Activated naive CD4-positive, alpha-beta T cell treated with anti-CD3 and anti-CD28 coated beads, Interleukin-2, amount 50 U/mL, for 16 hours (primary cell): ENCODE measurements around the gene ZDHHC24.
"Not testable (repeated sequence)": the region's sequence is repeated elsewhere in the genome, so short reads cannot be mapped to it uniquely, and the experiment has no call there.

Source experiments
- DNase-seq: peaks from one replicate; pipeline ENCODE4 v3.0.0-alpha.2; 2020

Gene ZDHHC24

GRCh38 chr11:66564538-66564937 is 18.7 kb upstream of the ZDHHC24 start:
- no peak for DNase-seq

DNA sequence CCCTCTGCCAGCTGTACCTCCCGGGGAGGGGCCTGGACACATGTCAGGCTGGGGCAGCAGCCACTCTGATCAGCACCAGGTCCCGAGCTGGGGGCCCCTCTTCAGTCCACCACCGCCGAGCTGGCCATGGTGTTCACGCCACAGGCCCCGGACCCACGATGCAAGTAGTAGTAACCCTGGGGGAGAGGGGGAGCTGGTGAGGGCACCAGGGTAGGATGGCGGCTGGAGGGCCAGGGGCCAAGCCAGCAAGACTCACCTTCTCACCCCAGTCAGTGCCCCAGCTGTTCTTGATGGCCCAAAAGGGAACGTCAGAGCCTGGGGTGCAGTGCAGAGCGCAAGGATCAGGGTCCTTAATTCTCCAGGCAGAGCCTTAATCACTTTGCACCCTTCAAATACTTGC is 18.0 kb upstream of the ZDHHC24 start:
- no peak for DNase-seq

DNA sequence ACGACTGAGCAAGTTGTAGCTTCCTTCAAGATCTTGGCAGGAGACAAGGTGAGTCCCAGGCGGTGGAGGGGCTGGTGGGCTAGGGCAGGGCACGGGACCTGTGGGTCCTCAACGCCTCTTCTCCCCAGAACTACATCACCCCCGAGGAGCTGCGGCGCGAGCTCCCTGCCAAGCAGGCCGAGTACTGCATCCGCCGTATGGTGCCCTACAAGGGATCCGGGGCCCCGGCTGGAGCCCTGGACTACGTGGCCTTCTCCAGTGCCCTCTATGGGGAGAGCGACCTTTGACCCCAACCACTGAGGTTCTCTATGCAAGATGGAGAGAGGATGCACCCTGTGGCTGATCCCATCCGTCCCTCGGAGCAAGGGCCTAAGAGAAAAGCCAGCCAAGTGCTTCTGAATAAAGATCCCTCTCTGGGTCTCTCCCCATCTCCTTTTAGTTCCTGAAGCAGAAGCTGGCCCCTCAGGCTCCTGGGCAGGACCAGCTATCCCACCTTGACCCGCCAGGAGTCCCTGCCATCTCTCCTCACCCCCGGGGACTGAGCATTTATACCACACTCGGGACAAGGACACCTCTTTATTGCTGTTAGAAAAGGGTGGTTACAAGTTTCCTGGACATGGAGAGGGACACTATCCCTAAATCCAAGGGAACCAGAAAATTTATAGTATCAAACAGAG is 17.2 kb upstream of the ZDHHC24 start:
- no peak for DNase-seq

GRCh38 chr11:66562275-66562674 is 16.4 kb upstream of the ZDHHC24 start:
- DNase-seq, result no peak

DNA sequence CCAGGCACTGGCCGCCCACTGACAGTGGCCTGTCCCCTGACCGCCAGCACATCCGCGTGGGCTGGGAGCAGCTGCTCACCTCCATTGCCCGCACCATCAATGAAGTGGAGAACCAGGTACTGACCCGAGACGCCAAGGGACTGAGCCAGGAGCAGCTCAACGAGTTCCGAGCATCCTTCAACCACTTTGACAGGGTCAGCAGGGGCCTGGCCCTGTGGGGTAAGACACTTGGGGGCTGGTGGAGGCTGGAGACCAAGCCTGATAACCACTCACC is 16.1 kb upstream of the ZDHHC24 start:
- no peak for DNase-seq

- no peak for DNase-seq
Observed at GRCh38 chr11:66561178-66561974, 15.5 kb upstream of the ZDHHC24 start.

GRCh38 chr11:66559866-66560676 is 14.2 kb upstream of the ZDHHC24 start:
- no peak for DNase-seq

- DNase-seq, result peak; percentile 52
Observed at GRCh38 chr11:66559142-66559865, 13.5 kb upstream of the ZDHHC24 start.

DNA sequence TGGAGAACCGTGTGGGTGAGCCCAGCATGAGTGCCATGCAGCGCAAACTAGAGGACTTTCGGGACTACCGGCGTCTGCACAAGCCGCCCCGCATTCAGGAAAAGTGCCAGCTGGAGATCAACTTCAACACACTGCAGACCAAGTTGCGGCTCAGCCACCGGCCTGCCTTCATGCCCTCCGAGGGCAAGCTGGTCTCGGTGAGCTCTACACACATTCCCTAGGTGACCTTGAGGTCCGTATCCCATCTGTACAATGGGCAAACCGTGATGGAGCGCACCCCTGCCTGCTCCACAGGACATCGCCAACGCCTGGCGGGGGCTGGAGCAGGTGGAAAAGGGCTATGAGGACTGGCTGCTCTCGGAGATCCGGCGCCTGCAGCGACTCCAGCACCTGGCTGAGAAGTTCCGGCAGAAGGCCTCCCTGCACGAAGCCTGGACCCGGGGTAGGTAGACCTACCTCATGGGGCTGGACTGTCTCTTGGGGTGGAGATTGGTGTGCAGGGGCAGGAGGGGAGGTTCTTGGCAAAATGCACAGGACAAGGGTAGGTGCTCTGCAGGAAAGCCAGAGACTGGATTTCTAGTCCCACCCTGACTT is 12.0 kb upstream of the ZDHHC24 start:
- DNase-seq, result no peak

GRCh38 chr11:66556086-66556485 is 10.2 kb upstream of the ZDHHC24 start:
- no peak for DNase-seq

DNA sequence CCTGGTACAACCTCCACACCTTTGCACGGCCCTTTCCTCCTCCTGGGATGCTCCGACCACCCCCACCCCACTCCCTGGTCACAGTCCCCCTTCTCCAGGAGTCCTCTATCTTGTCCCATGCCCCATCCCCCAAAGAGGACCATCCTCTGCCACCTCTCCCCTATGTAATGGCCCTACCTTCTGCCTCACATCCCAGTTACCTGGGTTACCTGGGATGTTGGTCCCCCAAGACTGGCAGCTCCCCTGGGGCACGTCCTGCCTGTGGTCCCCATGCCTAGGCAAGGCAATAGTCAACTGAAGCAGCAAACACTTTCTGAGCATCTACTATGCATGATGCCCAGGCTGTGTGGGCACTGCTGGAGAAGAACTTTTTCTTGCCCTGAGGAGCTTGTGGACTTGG is 9.6 kb upstream of the ZDHHC24 start:
- DNase-seq, result no peak

DNA sequence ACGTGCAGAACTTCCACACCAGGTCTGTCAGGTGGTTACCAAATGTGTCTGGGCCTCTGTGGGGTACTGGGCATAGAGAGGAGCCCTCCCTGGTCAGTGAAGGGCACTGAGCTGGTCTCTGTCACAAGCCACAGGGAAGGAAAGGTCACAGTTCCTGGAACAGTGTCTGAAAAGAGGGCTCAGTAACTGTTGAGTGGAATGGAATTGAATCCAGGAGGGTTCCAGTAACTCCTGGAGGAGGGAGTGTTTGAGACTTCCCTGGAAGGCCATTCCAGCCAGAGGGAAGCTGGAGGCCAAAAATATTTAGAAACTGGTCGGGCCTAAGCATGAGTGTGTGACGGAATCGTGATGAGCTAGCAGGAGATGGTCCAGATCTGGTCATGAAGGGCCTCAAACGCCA is 8.8 kb upstream of the ZDHHC24 start:
- DNase-seq, result no peak

GRCh38 chr11:66550887-66551286 is 5.0 kb upstream of the ZDHHC24 start:
- DNase-seq, result no peak

DNA sequence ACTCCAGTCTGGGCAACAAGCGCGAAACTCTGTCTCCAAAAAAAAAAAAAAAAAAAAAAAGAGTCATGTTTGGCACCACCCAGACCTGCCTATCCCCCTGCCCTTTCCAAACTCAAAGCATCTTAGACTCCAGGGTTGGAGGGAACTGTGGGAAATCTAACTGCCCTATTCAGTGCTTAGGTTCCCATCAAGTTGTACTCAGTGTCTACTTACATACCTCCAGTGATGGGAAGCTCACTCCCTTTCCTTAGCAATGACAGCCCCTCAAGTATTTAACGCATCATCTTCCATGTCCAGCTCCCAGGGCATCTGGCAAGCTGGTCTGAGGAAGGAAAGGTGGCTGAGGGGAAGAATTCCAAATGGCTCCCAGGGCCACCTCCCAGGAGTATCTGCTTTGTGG is 3.8 kb upstream of the ZDHHC24 start:
- DNase-seq, result no peak

DNA sequence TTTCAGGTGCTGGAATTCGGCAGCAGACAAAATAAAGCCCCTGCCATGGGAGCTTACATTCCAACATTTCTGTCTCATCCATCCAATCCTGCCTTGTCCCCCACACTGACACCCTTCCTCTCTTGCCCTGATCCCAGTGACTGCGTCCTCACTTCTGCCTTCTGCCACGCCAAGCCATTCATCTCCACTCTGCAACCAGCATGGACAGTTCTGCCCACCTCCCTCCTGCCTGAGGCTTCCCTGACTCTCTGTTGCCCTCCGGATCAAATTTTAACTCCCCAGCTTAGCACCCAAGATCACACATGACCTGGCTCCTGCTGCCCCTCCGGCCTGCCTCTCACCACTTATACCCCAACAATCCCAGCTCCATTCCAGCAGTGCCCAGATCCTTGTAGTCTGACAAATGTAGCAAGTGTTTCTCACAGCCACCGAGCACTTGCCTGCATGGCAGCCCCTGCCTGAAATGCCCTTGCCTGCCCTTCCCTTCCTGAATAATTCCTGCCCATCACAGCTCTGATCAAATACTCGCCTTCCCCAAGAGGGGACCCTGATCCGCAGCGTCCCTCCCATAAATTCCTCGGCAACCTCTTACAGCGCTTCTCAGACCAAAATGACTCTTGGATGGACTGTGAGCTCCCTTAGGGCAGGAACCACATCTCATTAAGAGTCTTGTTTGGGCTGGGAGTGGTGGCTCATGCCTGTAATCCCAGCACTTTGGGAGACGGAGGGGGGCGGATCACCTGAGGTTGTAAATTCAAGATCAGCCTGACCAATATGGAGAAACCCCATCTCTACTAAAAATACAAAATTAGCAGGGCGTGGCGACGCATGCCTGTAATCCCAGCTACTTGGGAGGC is 3.2 kb upstream of the ZDHHC24 start:
- no peak for DNase-seq

- DNase-seq, result no peak
Observed at GRCh38 chr11:66548041-66548440, 2.2 kb upstream of the ZDHHC24 start.

DNA sequence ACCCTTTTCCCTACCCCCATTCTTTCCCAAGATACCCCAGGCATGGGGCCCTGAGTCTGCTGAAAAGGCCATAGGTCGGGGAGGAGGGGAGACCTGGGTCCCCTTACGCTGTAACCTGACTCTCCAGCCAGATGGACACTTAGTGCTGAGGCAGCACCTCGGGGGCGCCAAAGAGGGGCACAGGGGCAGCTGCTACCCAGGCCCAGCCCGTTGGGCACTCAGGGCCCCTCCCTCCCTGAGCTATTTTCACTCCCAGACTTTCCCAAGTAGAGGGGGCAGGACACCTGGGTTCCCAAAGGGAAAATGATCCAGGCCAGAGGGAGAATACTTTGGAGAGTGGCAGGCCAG is 1.8 kb upstream of the ZDHHC24 start:
- no peak for DNase-seq

DNA sequence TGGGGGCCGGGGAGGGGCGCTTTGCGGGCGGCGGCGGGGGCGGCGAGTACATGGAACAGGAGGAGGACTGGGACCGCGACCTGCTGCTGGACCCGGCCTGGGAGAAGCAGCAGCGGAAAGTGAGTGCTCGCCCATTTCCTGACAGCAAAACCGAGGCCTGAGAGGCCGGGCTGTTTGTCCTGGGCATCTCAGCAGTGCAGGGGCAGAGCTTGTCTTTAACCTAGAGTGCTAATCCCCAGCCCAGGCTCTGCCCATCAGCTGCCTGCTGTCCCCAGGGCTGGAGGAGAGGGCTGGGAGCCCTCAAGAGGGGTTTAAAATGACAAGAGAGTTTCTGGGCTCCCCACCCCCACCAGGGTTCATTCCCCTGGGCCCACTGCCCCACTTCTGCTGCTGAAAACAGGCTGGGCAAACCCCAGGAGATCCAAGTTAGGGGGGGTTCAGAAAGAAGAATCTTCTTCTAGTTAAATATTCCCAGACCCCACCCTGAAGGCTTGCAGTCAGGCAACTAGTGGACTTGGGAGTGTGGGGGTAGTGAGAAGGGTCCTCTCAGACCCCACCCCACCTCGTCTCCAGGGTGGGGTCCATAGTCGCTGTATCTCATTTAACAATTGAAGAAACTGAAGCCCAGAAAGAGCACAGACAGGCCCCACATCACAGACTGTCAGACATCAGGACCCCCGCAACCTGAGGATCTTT is 1.3 kb upstream of the ZDHHC24 start:
- no peak for DNase-seq

GRCh38 chr11:66546368-66546965 is 619 bp upstream of the ZDHHC24 start, which contains the start of gene ACTN3:
ACTN3 (plus strand) TSS chr11:66546903; CDS start chr11:66546938, 35 bp downstream.
- no peak for DNase-seq

DNA sequence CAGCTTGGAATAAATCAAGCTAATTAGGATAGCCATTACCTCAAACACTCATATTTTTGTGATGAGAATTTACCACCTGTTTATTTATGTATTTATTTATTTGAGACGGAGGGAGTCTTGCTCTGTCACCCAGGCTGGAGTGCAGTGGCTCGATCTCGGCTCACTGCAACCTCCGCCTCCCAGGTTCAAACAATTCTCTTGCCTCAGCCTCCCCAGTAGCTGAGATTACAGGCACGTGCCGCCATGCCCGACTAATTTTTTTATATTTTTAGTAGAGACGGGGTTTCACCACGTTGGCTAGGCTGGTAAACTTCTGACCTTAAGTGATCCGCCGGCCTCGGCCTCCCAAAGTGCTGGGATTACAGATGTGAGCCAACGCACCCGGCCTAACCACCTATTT is 896 bp downstream of the ZDHHC24 start:
- DNase-seq, result not testable (repeated sequence)
